ENCODE results near the gene SLC44A3.

SLC44A3 gene

GRCh38 chr1:94872771-94873495, 52.8 kb downstream of the SLC44A3 start:
- DNase-seq: no peak

DNA sequence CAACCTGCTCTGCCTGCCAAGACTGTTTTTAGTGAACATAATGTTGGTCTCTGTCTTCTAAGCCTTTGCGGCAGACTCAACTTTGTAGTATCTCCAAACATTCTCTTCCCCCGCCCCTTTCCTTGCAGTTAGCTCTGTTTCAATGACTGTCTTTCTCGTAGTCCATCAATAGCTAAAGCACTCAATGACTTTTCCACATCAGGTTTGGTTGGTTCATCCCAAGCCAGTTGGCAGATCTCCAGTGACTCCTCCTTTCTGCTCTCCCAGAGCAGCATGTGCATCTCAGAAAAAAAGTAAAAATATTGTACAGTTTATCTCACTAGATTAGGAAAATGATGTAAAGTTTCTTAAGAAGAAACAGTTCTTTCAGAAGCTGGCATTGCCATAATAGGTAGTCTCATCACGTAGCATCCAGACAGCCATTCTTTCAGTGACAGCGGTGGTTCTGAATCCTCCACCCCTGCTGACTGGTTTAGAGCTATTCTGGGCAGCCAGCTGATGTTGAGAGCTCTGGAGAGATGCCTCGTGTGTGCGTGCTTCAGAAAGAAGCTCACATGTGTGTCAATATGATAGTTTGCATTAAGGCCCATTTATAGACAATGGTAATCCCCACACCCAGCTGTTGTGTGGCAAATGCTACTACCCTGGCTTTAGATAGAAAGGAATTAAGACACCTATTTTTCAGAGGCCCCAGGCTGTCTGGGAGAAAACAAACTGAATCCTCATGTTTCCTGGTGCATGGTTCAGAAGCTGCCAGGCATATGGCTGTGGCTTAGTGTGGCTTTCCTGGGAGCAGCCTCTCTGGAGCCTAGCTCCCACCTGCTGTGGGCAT, 53.6 kb downstream of the SLC44A3 start:
- DNase-seq: peak in 50 of 56 donors; percentile 14 to 85 (median 58)

DNA sequence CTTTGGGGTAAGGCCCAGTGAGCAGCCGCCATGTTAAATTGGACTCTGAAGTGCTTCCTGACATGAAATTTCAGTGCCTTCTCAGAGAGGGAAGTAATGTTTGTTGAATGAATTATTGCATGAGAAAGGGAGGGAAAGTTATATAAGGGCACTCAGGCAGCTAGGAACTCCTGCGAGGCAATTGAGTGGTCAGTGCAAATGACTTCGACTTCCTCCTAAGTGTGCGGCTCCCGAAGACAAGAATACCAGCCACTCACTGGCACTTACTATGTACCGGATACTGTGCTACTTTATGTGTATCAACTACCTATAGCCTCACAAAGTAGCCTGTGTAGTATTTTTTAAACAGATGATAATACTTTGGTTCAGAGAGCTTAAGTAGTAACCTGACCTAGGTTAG, 54.3 kb downstream of the SLC44A3 start:
- DNase-seq: no peak

DNA sequence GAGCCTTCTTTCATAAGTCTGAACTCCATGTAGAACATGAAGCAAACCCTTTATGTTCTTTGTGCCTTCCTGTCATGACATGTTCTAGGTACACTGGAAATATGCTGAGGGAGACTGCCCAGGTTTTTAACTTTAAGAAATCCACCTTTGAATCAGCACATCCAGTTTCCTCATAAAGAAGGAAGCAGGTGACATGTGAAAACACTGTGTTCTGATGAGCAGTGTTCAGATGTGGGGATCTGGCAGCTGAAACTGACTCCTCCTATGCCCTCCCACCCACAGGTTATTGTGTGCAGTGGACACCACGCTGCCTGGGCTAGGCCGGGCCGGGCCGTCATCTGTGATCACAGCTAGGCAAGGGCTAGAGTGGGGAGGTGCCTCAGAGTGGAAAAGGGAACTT, 55.6 kb downstream of the SLC44A3 start:
- no peak for DNase-seq

- no peak for DNase-seq
Observed at GRCh38 chr1:94876362-94876761, 56.2 kb downstream of the SLC44A3 start.

- no peak for DNase-seq
Observed at GRCh38 chr1:94878329-94878728, 58.2 kb downstream of the SLC44A3 start.

DNA sequence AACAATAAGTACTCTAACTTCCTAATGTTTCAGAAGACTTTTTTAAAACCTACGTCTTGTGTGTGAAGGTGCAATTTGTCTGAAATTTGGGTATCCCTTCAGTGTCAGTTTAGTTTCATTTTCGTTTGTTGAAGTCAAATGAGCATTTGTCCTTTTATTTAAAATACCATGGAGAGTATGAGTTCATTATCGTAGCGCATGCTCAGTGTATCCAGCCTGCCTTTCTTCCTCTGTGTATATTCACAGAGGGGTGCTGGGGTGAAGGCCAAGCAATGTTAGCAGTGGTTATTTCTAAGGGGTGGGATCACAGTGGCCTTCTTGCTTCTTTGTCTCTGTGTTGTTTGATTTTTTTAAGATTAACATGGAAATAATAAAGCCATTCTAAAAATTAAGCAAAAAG, 63.5 kb downstream of the SLC44A3 start:
- DNase-seq: peak in 1 of 56 donors; percentile 39

DNA sequence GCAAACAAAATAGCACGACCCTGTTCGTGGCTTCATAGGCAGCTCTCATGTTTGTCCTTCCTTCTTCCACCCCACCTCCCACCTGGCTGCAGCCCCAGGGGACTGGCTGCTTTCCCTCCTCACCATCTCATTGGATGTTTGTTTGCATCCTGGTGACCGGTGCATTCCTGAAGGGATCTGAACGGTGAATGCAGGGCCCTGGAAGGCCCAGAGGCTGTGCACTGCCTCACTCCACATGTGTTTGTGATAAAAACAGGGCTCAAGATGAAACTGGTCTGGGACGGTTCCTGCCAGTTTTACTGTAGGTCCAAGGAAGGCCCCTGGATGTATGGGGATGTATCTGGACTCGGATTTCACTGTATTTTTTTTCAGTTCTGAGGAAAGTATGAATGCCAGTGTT, 63.9 kb downstream of the SLC44A3 start:
- peak in 23 of 56 donors; percentile 4 to 57 (median 20) for DNase-seq

GRCh38 chr1:94884507-94884906, 64.3 kb downstream of the SLC44A3 start:
- peak in 1 of 56 donors; percentile 11 for DNase-seq

GRCh38 chr1:94886361-94886760, 66.2 kb downstream of the SLC44A3 start:
- no peak for DNase-seq

DNA sequence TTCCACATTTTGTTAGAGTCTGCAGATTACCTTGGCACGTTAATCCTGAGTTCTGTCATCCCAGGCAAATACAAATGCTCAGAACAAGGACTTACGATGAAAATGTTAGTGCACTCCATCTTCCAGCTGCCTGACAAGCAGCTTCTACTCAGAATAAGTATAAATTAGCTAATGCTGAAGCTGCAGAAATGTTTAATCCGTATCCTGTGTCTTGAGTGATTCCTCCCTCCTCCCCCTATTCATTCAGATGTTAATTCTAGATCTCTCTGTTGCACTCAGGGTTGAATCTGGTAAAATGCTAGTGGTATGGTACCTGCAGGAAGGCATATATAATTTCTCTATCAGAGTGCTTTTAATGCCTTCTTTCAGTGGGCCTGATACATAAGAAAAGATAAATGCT, 66.9 kb downstream of the SLC44A3 start:
- DNase-seq: no peak

DNA sequence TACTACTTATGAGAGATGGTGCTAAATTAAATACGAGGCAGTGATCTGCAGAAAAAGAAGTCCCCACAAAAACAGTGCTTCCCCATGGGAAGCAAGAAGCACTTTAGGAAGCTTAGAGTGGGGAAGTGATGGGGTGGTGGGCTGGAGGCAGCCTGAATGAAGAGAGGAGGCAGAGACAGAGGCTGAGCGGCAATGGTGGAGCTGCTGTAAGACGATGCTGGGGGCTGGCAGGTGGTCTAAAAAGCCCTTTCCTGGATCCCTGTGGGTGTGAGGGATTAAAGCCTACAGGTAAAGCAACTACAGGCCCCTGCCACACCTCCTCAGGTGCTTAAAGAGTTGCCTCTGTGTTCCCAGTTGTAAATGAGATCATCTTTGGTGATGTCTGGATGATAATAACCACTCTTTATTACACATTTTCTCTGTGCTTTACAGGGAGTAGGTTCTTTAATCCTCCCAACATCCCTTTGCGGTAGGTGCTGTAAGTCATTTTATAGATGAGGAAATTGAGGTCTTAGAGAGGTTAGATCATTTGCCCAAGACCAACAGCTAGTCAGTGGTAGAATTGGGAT, 67.5 kb downstream of the SLC44A3 start:
- DNase-seq: no peak

DNA sequence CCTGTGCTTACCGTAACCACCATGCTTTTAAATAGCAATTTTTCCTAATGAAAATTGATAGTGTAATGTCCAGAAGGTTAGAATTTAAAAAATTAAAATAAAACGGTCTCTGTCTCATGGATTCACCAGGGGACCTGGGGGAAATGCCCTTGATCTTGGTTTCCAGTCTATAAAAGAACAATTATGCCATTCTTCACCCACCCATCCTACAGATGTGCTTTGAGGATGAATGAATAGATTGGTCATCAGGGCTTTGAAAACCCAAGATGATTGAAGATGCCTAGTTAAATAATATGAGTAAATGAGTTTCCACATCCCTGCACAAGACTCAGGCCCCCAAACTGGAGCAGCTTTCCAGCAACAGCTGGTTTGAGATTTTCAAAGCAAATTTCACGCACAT, 68.0 kb downstream of the SLC44A3 start:
- no peak for DNase-seq

- DNase-seq: no peak
Observed at GRCh38 chr1:94892604-94893254, 72.6 kb downstream of the SLC44A3 start.

- no peak for DNase-seq
Observed at GRCh38 chr1:94894630-94895029, 74.5 kb downstream of the SLC44A3 start.

DNA sequence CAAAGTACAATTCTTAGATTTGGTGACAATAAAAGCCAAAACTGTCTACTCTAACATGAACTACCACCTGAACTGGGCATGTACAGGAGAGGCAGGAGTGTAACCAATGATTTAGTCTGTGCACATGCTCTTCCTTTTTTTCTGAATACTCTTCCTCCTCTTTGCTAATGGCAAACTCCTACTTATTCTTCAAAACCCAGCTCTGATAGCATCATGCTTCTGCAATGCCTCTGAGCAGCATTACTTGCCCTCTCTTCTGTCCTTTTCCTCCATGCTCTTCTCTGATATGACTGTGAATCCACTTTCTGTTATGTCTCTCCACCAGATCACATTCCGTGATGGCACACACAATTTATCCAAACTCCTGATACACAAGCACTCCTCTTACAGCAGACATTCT, 75.4 kb downstream of the SLC44A3 start:
- no peak for DNase-seq

DNA sequence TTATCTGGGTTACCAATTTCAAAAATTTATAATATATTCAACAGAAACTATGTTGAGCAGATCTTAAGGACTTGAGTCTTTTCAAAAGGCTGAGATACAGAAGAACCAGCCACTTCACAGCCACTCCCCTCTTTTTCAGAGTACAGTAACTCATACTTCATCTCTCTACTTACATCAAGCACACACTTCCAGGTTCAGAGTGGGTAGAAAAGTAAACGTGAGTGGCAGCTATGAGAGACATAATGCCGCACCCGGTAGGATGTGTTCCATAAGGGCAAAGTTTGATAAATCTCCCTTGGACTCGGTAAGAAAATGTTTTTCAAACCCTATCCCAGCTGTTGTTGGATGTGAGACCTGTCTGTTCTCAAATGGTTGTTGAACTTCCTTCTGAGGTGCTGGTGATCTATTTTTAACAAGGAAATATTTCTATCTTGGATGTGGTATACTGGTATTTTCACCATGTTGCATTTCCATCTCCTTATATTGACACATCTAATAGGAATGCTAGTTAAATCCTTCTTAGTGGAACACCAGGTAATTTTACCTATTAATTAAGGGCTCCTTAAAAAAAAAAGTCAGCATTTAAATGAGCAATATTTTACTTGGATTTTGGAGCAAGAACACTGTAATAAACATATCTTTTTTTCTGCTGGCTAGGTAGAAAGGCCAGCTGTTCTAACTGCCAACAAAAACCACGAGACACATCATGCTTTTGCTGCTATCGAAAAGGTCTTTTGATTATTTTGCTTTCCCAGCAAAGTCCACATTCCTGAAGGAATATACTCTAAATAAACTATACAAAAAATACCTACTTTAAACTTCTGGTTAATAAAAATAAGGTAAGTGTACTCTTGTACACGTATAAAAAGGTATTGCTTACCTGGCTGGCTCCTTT, 78.6 kb downstream of the SLC44A3 start:
- DNase-seq: no peak

DNA sequence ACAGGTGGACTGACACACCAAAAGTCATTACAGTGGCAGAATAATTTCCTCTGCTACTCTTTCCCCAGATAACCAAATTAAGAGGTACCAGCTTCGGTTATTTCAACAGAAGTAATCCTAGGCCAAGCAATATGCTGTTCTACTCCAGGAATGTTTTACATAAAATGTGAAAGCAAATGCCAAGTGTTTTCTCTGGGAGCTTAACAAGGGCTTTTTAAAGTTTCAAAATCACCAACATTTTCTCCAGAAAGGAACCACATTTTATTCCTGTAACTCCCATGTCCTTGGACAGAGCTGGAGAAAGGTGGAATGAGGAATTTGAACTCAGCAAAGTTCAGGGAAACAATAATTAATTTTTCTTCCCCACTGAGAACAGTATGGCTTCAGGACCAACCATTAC, 79.6 kb downstream of the SLC44A3 start:
- DNase-seq: no peak

DNA sequence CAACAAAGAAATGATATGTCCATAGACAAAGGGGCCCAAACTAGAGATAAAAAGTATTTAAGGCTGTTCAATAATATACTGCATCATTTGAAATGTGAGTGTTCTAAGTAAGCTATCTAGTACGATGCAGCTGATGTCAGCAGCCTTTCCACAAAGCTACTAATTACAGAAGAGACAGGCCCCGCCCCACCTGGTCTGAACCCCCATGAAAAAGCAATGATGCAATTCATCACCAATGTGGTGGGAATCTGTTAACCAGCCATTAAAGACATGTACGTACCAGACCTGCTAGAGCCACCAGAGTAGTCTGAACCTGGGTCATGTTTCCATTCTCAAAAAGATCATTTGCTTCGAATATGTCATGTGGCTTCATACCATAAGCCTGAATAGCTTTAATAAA, 81.7 kb downstream of the SLC44A3 start:
- DNase-seq: no peak

DNA sequence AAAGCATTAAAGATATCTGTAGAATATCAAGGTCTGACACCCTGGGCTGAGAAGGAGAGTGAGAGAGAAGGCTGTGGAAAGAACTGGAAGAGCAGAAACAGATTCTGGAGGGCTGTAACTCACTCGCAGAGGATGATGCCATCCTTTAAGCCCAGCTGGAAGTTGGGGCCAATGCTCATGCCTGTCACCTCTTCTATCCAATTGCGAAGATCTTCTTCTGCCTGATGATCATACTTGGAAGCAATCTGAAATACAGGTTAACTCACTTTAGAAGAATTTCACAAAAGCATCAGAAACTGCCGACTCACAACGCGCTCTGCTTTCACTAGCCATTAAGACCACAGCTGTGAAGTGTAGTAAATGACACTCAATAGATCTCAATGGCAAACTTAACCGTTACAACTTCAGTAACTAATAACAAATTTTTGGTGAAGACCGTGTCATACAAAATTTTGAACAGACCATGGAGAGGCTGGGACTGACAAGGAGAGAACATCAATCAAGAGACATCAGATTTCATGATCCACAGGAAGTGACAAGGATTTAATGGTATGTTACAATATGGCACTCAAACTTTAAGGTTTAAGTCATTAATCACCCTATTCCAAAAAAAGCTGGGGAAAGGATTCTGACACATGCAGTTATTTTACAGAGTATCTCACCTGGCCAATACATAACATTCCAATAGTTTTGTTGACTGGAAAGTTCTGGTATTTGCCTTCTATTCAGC, 83.3 kb downstream of the SLC44A3 start:
- no peak for DNase-seq
